ENCODE data around the gene FRA10AC1.

GRCh38 chr10:93722550-93722949 lies 20.2 kb upstream of the FRA10AC1 start:
- TF ChIP-seq POLR2A (IDR thresholded peaks at IDR 0.05) (no peak), POLR2AphosphoS5 (IDR thresholded peaks at IDR 0.05) (no peak)
- TF ChIP-seq, protein P1, sequence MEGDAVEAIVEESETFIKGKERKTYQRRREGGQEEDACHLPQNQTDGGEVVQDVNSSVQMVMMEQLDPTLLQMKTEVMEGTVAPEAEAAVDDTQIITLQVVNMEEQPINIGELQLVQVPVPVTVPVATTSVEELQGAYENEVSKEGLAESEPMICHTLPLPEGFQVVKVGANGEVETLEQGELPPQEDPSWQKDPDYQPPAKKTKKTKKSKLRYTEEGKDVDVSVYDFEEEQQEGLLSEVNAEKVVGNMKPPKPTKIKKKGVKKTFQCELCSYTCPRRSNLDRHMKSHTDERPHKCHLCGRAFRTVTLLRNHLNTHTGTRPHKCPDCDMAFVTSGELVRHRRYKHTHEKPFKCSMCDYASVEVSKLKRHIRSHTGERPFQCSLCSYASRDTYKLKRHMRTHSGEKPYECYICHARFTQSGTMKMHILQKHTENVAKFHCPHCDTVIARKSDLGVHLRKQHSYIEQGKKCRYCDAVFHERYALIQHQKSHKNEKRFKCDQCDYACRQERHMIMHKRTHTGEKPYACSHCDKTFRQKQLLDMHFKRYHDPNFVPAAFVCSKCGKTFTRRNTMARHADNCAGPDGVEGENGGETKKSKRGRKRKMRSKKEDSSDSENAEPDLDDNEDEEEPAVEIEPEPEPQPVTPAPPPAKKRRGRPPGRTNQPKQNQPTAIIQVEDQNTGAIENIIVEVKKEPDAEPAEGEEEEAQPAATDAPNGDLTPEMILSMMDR (IDR thresholded peaks at IDR 0.05 in 8 of 11, conservative IDR thresholded peaks at IDR 0.05 in 3 of 11), result no peak
